HG02623 (cell line): ENCODE data around the gene PBRM1.

Experiments used
- ATAC-seq: cut with Tn5 transposase; IDR thresholded peaks from one replicate; pipeline ENCODE4 v1.9.1; 2021; ENCODE audit warnings: moderate library complexity; ENCODE audit not compliant: unreplicated experiment

The PBRM1 gene

DNA sequence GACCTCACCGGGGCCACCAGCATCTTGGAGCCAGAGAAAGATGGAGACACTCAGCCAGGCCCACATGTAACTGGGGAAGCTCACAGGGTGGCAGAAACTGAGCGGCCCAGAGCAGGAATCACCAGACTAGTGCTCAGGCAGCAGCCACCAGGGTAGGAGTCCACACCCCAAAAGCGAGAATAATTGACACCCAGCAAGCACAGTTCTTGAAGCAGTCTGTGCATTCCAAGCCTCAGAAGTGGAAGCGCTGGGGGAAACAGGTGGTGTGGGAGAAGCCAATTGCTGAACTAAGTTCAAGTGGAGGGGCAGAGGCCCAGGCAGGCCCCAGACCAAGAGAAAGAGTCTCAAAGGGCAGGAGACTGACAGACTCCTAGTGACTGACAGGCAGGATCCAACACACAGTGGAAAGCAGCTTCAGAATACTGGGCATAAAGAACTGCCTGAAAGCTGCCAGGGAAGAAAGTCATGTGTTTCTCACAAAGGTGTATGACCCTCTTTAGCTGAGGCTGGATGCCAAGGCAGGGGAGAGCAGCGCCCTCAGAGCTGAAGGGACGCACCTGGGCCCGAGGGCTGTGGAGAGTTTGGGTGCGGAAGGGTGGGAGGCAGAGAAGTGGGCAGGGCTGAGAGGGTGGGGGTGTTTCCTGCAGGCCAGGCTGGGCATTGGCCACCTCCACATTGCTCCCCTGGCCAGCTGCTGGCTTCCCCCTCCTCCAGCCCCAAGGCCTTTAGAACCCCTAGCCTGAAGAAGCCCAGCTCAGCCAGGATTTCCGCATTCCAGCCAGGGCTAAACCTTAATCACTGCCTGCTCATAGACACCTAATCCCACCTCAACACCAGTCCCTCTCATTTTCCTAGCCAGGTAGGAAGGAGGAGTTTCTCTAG is 159.8 kb downstream of the PBRM1 start:
- no peak for ATAC-seq

- no peak for ATAC-seq
These were observed 160.7 kb downstream of the PBRM1 start for GRCh38 chr3:52524752-52525679.

GRCh38 chr3:52524258-52524751 is 161.4 kb downstream of the PBRM1 start:
- no peak for ATAC-seq

DNA sequence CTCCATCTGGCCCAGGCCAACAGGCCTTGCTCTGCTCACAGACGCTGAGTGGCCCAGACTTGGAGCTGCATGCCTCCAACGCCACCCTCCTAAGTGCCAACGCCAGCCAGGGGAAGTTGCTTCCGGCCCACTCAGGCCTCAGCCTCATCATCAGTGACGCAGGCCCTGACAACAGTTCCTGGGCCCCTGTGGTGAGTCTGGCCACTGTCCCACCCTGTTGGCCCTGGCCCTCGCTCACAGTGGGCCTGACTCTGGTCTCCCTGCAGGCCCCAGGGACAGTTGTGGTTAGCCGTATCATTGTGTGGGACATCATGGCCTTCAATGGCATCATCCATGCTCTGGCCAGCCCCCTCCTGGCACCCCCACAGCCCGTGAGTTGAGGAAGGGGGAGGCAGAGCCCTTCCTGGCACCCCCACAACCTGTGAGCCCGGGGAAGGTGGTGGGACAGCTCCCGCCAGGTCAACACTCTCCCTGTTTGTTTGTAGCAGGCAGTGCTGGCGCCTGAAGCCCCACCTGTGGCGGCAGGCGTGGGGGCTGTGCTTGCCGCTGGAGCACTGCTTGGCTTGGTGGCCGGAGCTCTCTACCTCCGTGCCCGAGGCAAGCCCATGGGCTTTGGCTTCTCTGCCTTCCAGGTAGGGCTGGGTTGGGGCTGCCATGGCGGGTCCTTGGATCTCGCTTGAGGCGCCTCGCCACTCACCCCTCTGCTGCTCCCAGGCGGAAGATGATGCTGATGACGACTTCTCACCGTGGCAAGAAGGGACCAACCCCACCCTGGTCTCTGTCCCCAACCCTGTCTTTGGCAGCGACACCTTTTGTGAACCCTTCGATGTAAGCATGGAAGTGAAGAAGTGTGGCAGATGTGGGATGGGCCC is 162.1 kb downstream of the PBRM1 start:
- no peak for ATAC-seq

- ATAC-seq = no peak
These were observed 163.0 kb downstream of the PBRM1 start for GRCh38 chr3:52522651-52523251.

- ATAC-seq = no peak
These were observed 163.6 kb downstream of the PBRM1 start for GRCh38 chr3:52521881-52522650.

- ATAC-seq = no peak
These were observed 164.3 kb downstream of the PBRM1 start for GRCh38 chr3:52521488-52521824.

- no peak for ATAC-seq
These were observed 164.8 kb downstream of the PBRM1 start for GRCh38 chr3:52520716-52521487.

- no peak for ATAC-seq
These were observed 165.5 kb downstream of the PBRM1 start for GRCh38 chr3:52520141-52520667.

DNA sequence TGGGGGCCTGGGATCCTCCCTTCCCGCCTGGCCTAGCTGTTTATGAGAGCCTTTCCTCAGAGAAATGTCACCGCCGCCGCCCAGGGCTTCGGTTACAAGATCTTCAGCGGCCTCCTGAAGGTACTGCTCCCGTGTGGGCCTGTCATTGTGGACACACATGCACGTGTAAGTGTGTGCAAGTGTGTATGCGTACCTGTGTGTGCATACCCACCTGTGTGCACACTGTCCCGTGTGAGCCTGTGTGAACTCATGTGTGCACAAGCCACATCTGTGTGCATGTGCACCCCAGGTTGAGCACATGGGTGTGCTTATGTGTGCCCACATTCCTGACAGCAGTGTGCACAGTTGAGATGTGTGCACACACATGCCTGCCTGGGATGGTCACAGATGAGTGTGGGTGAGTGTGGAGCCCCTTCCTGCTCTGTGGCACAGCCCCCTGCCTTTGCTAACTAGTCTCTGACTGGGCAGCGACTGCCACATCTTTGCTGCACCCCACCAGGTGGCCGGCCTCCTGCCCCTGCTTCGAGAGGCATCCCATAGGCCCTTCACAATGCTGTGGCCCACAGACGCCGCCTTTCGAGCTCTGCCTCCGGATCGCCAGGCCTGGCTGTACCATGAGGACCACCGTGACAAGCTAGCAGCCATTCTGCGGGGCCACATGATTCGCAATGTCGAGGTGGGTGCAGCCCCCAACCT is 166.1 kb downstream of the PBRM1 start:
- ATAC-seq = no peak

- no peak for ATAC-seq
These were observed 166.8 kb downstream of the PBRM1 start for GRCh38 chr3:52518723-52519444.

GRCh38 chr3:52517796-52518722 is 167.7 kb downstream of the PBRM1 start:
- ATAC-seq = no peak

DNA sequence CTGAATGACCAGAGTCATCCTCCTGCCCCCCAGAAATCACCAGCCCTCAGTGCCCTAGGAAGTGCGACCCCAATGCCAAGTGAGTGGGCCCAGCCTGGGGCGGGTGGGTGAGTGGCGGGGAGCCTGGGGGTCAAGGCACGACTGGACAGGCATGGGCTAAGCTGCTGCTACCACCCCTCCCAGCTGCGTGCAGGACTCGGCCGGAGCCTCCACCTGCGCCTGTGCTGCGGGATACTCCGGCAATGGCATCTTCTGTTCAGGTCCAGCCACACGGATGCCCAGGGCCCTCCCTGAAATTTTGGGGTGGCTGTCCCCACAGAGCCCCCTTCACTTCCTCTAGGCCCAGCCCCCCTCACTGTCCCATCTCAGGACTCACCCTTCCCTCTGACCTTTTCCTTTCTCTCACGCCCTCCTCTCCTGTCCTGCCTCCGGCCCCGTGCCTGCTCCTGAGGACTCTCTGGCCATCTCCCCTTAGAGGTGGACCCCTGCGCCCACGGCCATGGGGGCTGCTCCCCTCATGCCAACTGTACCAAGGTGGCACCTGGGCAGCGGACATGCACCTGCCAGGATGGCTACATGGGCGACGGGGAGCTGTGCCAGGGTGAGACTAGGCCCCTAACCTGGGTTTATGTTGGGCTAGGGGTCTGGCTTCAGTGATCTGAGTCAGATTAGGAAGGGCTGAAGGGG is 169.1 kb downstream of the PBRM1 start:
- no peak for ATAC-seq

- ATAC-seq = no peak
These were observed 170.5 kb downstream of the PBRM1 start for GRCh38 chr3:52515192-52515591.

GRCh38 chr3:52514576-52514975 is 171.1 kb downstream of the PBRM1 start:
- no peak for ATAC-seq

DNA sequence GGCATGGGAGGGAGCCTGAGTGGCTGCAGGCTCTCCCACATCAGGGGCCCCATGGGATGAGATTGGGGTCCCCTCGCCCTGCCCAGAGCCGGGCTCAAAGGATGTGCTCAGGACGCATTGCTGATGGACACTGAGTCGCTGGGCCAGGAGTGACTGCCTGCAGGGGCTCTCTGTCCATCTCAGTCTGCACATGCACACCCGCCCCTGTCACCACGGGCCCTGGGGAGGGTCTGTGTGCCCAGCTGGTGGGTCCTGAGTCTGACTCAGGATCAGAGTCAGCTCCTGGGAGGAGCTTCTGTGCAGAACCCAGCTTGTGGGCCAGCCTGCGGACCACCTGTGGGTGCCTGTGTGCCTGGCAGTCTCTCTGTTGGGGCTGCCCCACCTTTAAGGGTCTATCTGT is 172.4 kb downstream of the PBRM1 start:
- ATAC-seq = no peak
